Renal cortex interstitium (tissue), 11 donors: ENCODE results near the gene SLC12A9. TPM values are rescaled to one million over a fixed set of nuclear protein-coding genes. Genes with fewer than 3 reads are reported as not detected.
A peak's percentile ranks its signal among the peaks of the same experiment; 100 is the strongest.

ENCODE experiments used
- DNase-seq, 11 donors: peaks; one replicate each; pipeline ENCODE4 v3.0.0-alpha.2; 2013; ENCODE audit warnings: low read depth in 9 of 11, low spot score in 4 of 11; ENCODE audit errors: extremely low read depth in 1 of 11
- polyA plus RNA-seq, 3 donors: library from polyadenylated mRNA; unstranded; fragments of 120-200 nt; gene quantifications; one replicate each; pipeline ENCODE4 v1.2.1, GENCODE V29; 2013; ENCODE audit not compliant: insufficient read length in 3 of 3

SLC12A9 gene
- polyA plus RNA-seq, 3 donors = 20.9 to 38.3 (median 28.1) TPM

GRCh38 chr7:100874577-100875355 is 22.3 kb downstream of the SLC12A9 start, which contains the start of gene SRRT:
TSS of gene SRRT (plus strand) at chr7:100875103. CDS start at chr7:100875591, 488 bp downstream.
- DNase-seq = peak; percentile 97 to 99 (median 98)

GRCh38 chr7:100875356-100875751 is 22.8 kb downstream of the SLC12A9 start:
- no peak for DNase-seq

- DNase-seq = no peak
Observed at GRCh38 chr7:100878013-100878412, 25.5 kb downstream of the SLC12A9 start.

- DNase-seq = no peak
Observed at GRCh38 chr7:100878685-100879084, 26.2 kb downstream of the SLC12A9 start.

- no peak for DNase-seq
Observed at GRCh38 chr7:100879685-100880261, 27.3 kb downstream of the SLC12A9 start.

GRCh38 chr7:100880645-100881044 is 28.1 kb downstream of the SLC12A9 start:
- no peak for DNase-seq

- DNase-seq = no peak
Observed at GRCh38 chr7:100881136-100881535, 28.6 kb downstream of the SLC12A9 start.

- no peak for DNase-seq
Observed at GRCh38 chr7:100882201-100882600, 29.7 kb downstream of the SLC12A9 start.

GRCh38 chr7:100882785-100883526 is 30.4 kb downstream of the SLC12A9 start:
- DNase-seq = no peak

GRCh38 chr7:100884736-100885439 is 32.4 kb downstream of the SLC12A9 start:
- DNase-seq = no peak

- DNase-seq = no peak
Observed at GRCh38 chr7:100885440-100886141, 33.1 kb downstream of the SLC12A9 start.

- DNase-seq = no peak
Observed at GRCh38 chr7:100886142-100886935, 33.8 kb downstream of the SLC12A9 start.

GRCh38 chr7:100886936-100887515 is 34.5 kb downstream of the SLC12A9 start:
- DNase-seq = no peak

GRCh38 chr7:100887516-100888290 is 35.2 kb downstream of the SLC12A9 start:
- no peak for DNase-seq

- no peak for DNase-seq
Observed at GRCh38 chr7:100888291-100888987, 35.9 kb downstream of the SLC12A9 start.

- DNase-seq = no peak
Observed at GRCh38 chr7:100888988-100889750, 36.7 kb downstream of the SLC12A9 start, which contains the start of gene UFSP1. TSS of gene UFSP1 (minus strand) at chr7:100889715. CDS start at chr7:100889271, 444 bp downstream.
